ENCODE measurements around the gene CHMP1B. TPM values are rescaled to one million over a fixed set of nuclear protein-coding genes. Genes with fewer than 3 reads are reported as not detected.
A peak's percentile ranks its signal among the peaks of the same experiment; 100 is the strongest.

The CHMP1B gene
- total RNA-seq (10 to 100 TPM; 44.3 to 46.9 TPM), polyA plus RNA-seq (10 to 100 TPM; 44.1 to 65.6 TPM)

GRCh38 chr18:11851146-11851805 is at the start of gene CHMP1B:
Gene CHMP1B, plus strand, starts transcription at chr18:11851413. Its CDS starts 99 bp downstream, at chr18:11851512.
- Histone ChIP-seq H3K27me3 (ENCODE audit: insufficient read depth, low read length) (no peaks in the 10 kb centered on the region), H3K27ac (ENCODE audit: low read depth, low read length) (peak within 1 kb of the TSS; percentile 98), H3K36me3 (ENCODE audit: insufficient read depth, low read length) (no peaks in the 10 kb centered on the region), H3K4me3 (ENCODE audit: low read length in 2 of 2) (peak within 1 kb of the TSS; percentile 71 to 100), H3K4me1 (ENCODE audit: insufficient read depth, low read length) (peaks cover 32% of the 10 kb centered on the region), H3K9me3 (ENCODE audit: control insufficient read depth in 1 of 2, low read length in 2 of 2) (no peaks in the 10 kb centered on the region)
- H3K27ac Mint-ChIP-seq = peak within 1 kb of the TSS; percentile 100
- intact Hi-C loops (cut with micrococcal nuclease) = loop anchor here (1.0 to 5.0 kb wide), 7 partner anchors 57 to 1939 kb away; partner anchors contain the start of genes AFG3L2, CEP192, CEP76 and IMPA2
- ChIA-PET POLR2A (ENCODE audit: partially characterized antibody) (interaction anchor here (0.8 to 4.7 kb wide), 11 partner anchors 10 to 1938 kb away, joined by 3 to 34 read pairs (median 4); partner anchors contain the start of genes AFG3L2, IMPA2, MPPE1 and NAPG), CTCF (ENCODE audit: partially characterized antibody) (no interaction called here)
- H3K9me3 Mint-ChIP-seq = peaks cover 0 to 3% (median 0%) of the 10 kb centered on the region in 8 donors
- H3K36me3 Mint-ChIP-seq = peaks cover 0 to 32% of the 10 kb centered on the region in 2 donors
- H3K4me3 Mint-ChIP-seq = peak within 1 kb of the TSS; percentile 100
- H3K4me1 Mint-ChIP-seq = peaks cover 16 to 57% (median 32%) of the 10 kb centered on the region in 4 donors
- no peaks in the 10 kb centered on the region for H3K27me3 Mint-ChIP-seq
- peak; percentile 94 to 96 (median 95) for DNase-seq

GRCh38 chr18:11801573-11801972 is 49.6 kb upstream of the CHMP1B start:
- intact Hi-C loops (cut with micrococcal nuclease) = no loop called here
- H3K4me3 Mint-ChIP-seq = no peak overlapping the region
- POLR2A ChIA-PET (ENCODE audit: partially characterized antibody) = no interaction called here
- no peak overlapping the region for H3K4me3 ChIP-seq (ENCODE audit: low read length in 2 of 2)
- no peaks in the 10 kb centered on the region for H3K4me1 ChIP-seq (ENCODE audit: insufficient read depth, low read length)
- no peaks in the 10 kb centered on the region for H3K36me3 Mint-ChIP-seq
- H3K36me3 ChIP-seq (ENCODE audit: insufficient read depth, low read length) = no peaks in the 10 kb centered on the region
- H3K27me3 ChIP-seq (ENCODE audit: insufficient read depth, low read length) = no peaks in the 10 kb centered on the region
- DNase-seq = no peak
- no peaks in the 10 kb centered on the region for H3K4me1 Mint-ChIP-seq
- H3K9me3 ChIP-seq (ENCODE audit: control insufficient read depth in 1 of 2, low read length in 2 of 2) = no peaks in the 10 kb centered on the region
- H3K27ac Mint-ChIP-seq = no peak overlapping the region
- no peaks in the 10 kb centered on the region for H3K9me3 Mint-ChIP-seq
- CTCF ChIA-PET (ENCODE audit: partially characterized antibody) = no interaction called here
- peaks cover 1 to 9% of the 10 kb centered on the region in 2 donors for H3K27me3 Mint-ChIP-seq
- H3K27ac ChIP-seq (ENCODE audit: low read depth, low read length) = no peak overlapping the region

GRCh38 chr18:11802158-11802557 is 49.1 kb upstream of the CHMP1B start:
- H3K9me3 Mint-ChIP-seq = no peaks in the 10 kb centered on the region
- H3K4me1 ChIP-seq (ENCODE audit: insufficient read depth, low read length) = no peaks in the 10 kb centered on the region
- H3K27ac ChIP-seq (ENCODE audit: low read depth, low read length) = no peak overlapping the region
- H3K27me3 Mint-ChIP-seq = peaks cover 2 to 11% of the 10 kb centered on the region in 2 donors
- no peaks in the 10 kb centered on the region for H3K36me3 ChIP-seq (ENCODE audit: insufficient read depth, low read length)
- ChIA-PET CTCF (ENCODE audit: partially characterized antibody) (no interaction called here), POLR2A (ENCODE audit: partially characterized antibody) (no interaction called here)
- H3K4me3 ChIP-seq (ENCODE audit: low read length in 2 of 2) = no peak overlapping the region
- intact Hi-C loops (cut with micrococcal nuclease) = no loop called here
- no peak overlapping the region for H3K4me3 Mint-ChIP-seq
- DNase-seq = no peak
- H3K36me3 Mint-ChIP-seq = no peaks in the 10 kb centered on the region
- no peaks in the 10 kb centered on the region for H3K9me3 ChIP-seq (ENCODE audit: control insufficient read depth in 1 of 2, low read length in 2 of 2)
- no peaks in the 10 kb centered on the region for H3K4me1 Mint-ChIP-seq
- no peak overlapping the region for H3K27ac Mint-ChIP-seq
- no peaks in the 10 kb centered on the region for H3K27me3 ChIP-seq (ENCODE audit: insufficient read depth, low read length)

GRCh38 chr18:11802586-11802985 is 48.6 kb upstream of the CHMP1B start:
- intact Hi-C loops (cut with micrococcal nuclease) = no loop called here
- no peaks in the 10 kb centered on the region for H3K4me1 ChIP-seq (ENCODE audit: insufficient read depth, low read length)
- Mint-ChIP-seq H3K27me3 (peaks cover 6 to 11% of the 10 kb centered on the region in 2 donors), H3K9me3 (no peaks in the 10 kb centered on the region), H3K36me3 (no peaks in the 10 kb centered on the region), H3K27ac (no peak overlapping the region), H3K4me1 (no peaks in the 10 kb centered on the region), H3K4me3 (no peak overlapping the region)
- DNase-seq = no peak
- no peaks in the 10 kb centered on the region for H3K36me3 ChIP-seq (ENCODE audit: insufficient read depth, low read length)
- ChIA-PET CTCF (ENCODE audit: partially characterized antibody) (no interaction called here), POLR2A (ENCODE audit: partially characterized antibody) (no interaction called here)
- H3K27ac ChIP-seq (ENCODE audit: low read depth, low read length) = no peak overlapping the region
- no peaks in the 10 kb centered on the region for H3K9me3 ChIP-seq (ENCODE audit: control insufficient read depth in 1 of 2, low read length in 2 of 2)
- H3K27me3 ChIP-seq (ENCODE audit: insufficient read depth, low read length) = no peaks in the 10 kb centered on the region
- no peak overlapping the region for H3K4me3 ChIP-seq (ENCODE audit: low read length in 2 of 2)

DNA sequence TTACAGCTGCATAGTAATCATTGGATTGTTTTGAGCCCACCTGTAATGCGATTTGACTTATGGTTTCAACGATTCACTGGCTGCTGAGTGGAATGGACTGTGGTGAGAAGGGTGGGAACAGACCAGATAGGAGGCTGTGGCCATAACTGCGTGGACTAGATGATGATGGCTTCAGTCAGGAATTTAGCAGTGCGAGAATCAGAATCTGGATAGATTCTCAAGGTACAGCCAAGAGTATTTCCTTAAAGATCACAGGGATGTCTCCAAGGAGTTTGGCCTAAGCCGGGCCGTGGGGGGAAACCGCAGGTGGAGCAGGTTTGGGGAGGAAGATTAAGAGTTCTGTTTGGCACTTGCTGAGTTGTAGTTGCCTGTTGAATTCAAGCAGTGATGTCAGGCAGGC is 44.0 kb upstream of the CHMP1B start:
- intact Hi-C loops (cut with micrococcal nuclease) = no loop called here
- H3K4me3 Mint-ChIP-seq = no peak overlapping the region

GRCh38 chr18:11808001-11808855 is 43.0 kb upstream of the CHMP1B start:
- H3K9me3 ChIP-seq (ENCODE audit: control insufficient read depth in 1 of 2, low read length in 2 of 2) = no peaks in the 10 kb centered on the region
- intact Hi-C loops (cut with micrococcal nuclease) = no loop called here
- no peaks in the 10 kb centered on the region for H3K4me1 Mint-ChIP-seq
- DNase-seq = no peak
- H3K27ac Mint-ChIP-seq = no peak overlapping the region
- H3K36me3 ChIP-seq (ENCODE audit: insufficient read depth, low read length) = no peaks in the 10 kb centered on the region
- no peaks in the 10 kb centered on the region for H3K36me3 Mint-ChIP-seq
- CTCF ChIA-PET (ENCODE audit: partially characterized antibody) = no interaction called here
- H3K27me3 Mint-ChIP-seq = peaks cover 5 to 6% of the 10 kb centered on the region in 2 donors
- no peak overlapping the region for H3K4me3 Mint-ChIP-seq
- H3K4me3 ChIP-seq (ENCODE audit: low read length in 2 of 2) = no peak overlapping the region
- H3K27ac ChIP-seq (ENCODE audit: low read depth, low read length) = no peak overlapping the region
- POLR2A ChIA-PET (ENCODE audit: partially characterized antibody) = no interaction called here
- H3K9me3 Mint-ChIP-seq = no peaks in the 10 kb centered on the region
- no peaks in the 10 kb centered on the region for H3K4me1 ChIP-seq (ENCODE audit: insufficient read depth, low read length)
- H3K27me3 ChIP-seq (ENCODE audit: insufficient read depth, low read length) = no peaks in the 10 kb centered on the region

More for the DNA sequence above, 44.0 kb upstream of the CHMP1B start:
- Histone ChIP-seq H3K4me1 (ENCODE audit: insufficient read depth, low read length) (no peaks in the 10 kb centered on the region), H3K27me3 (ENCODE audit: insufficient read depth, low read length) (no peaks in the 10 kb centered on the region), H3K9me3 (ENCODE audit: control insufficient read depth in 1 of 2, low read length in 2 of 2) (no peaks in the 10 kb centered on the region), H3K4me3 (ENCODE audit: low read length in 2 of 2) (no peak overlapping the region), H3K27ac (ENCODE audit: low read depth, low read length) (no peak overlapping the region), H3K36me3 (ENCODE audit: insufficient read depth, low read length) (no peaks in the 10 kb centered on the region)
- Mint-ChIP-seq H3K36me3 (no peaks in the 10 kb centered on the region), H3K9me3 (no peaks in the 10 kb centered on the region), H3K27me3 (peaks cover 5 to 8% of the 10 kb centered on the region in 2 donors), H3K27ac (no peak overlapping the region), H3K4me1 (no peaks in the 10 kb centered on the region)
- no peak for DNase-seq
- ChIA-PET POLR2A (ENCODE audit: partially characterized antibody) (no interaction called here), CTCF (ENCODE audit: partially characterized antibody) (no interaction called here)

DNA sequence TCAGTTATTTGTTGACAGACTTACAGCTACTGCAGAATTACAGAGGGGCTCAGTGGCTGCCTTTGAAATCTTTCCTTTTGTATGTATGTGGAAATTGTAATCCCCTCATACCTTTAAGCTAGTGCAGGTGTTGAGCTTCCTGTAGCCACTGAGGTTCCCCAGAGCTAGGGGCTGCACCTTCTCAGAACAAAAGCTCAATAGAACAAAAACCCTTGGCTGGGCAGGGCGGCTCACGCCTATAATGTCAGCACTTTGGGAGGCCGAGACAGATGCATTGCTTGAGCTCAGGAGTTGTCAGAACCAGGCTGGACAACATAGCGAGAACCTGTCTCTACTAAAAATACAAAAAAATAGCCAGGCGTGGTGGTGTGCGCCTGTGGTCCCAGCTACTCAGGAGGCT is 41.3 kb upstream of the CHMP1B start:
- no peaks in the 10 kb centered on the region for H3K36me3 Mint-ChIP-seq
- Histone ChIP-seq H3K27me3 (ENCODE audit: insufficient read depth, low read length) (no peaks in the 10 kb centered on the region), H3K9me3 (ENCODE audit: control insufficient read depth in 1 of 2, low read length in 2 of 2) (no peaks in the 10 kb centered on the region), H3K27ac (ENCODE audit: low read depth, low read length) (no peak overlapping the region), H3K4me1 (ENCODE audit: insufficient read depth, low read length) (no peaks in the 10 kb centered on the region), H3K4me3 (ENCODE audit: low read length in 2 of 2) (no peak overlapping the region), H3K36me3 (ENCODE audit: insufficient read depth, low read length) (no peaks in the 10 kb centered on the region)
- intact Hi-C loops (cut with micrococcal nuclease) = no loop called here
- ChIA-PET POLR2A (ENCODE audit: partially characterized antibody) (no interaction called here), CTCF (ENCODE audit: partially characterized antibody) (no interaction called here)
- H3K4me3 Mint-ChIP-seq = no peak overlapping the region
- H3K27ac Mint-ChIP-seq = no peak overlapping the region
- no peaks in the 10 kb centered on the region for H3K4me1 Mint-ChIP-seq
- no peaks in the 10 kb centered on the region for H3K9me3 Mint-ChIP-seq
- DNase-seq = no peak
- H3K27me3 Mint-ChIP-seq = peaks cover 5 to 6% of the 10 kb centered on the region in 2 donors
